ENCODE data around the gene KIR3DL1.
"Not testable (repeated sequence)": the region's sequence is repeated elsewhere in the genome, so short reads cannot be mapped to it uniquely, and the experiment has no call there.

The KIR3DL1 gene

GRCh38 chr19:54816251-54816650 lies at the start of gene KIR3DL1:
Gene KIR3DL1, plus strand, starts transcription at chr19:54816468.
- not testable (repeated sequence) for DNase-seq

- not testable (repeated sequence) for DNase-seq
Observed at GRCh38 chr19:54769646-54770045, 46.6 kb upstream of the KIR3DL1 start, which contains the start of gene KIR2DL1. Gene KIR2DL1, plus strand, starts transcription at chr19:54769793. Its CDS starts 58 bp downstream, at chr19:54769851.

GRCh38 chr19:54770511-54770910 lies 45.8 kb upstream of the KIR3DL1 start:
- DNase-seq: not testable (repeated sequence)

- not testable (repeated sequence) for DNase-seq
Observed at GRCh38 chr19:54771018-54771960, 45.0 kb upstream of the KIR3DL1 start.

- DNase-seq: not testable (repeated sequence)
Observed at GRCh38 chr19:54772666-54773065, 43.6 kb upstream of the KIR3DL1 start.

- not testable (repeated sequence) for DNase-seq
Observed at GRCh38 chr19:54775095-54775815, 41.0 kb upstream of the KIR3DL1 start.

GRCh38 chr19:54775830-54776229 lies 40.4 kb upstream of the KIR3DL1 start:
- DNase-seq: not testable (repeated sequence)

GRCh38 chr19:54777851-54778250 lies 38.4 kb upstream of the KIR3DL1 start:
- DNase-seq: not testable (repeated sequence)

- DNase-seq: not testable (repeated sequence)
Observed at GRCh38 chr19:54778896-54779295, 37.4 kb upstream of the KIR3DL1 start.

GRCh38 chr19:54782916-54783315 lies 33.4 kb upstream of the KIR3DL1 start:
- DNase-seq: not testable (repeated sequence)

- DNase-seq: not testable (repeated sequence)
Observed at GRCh38 chr19:54786091-54786723, 30.1 kb upstream of the KIR3DL1 start.

GRCh38 chr19:54788154-54788553 lies 28.1 kb upstream of the KIR3DL1 start:
- DNase-seq: not testable (repeated sequence)

GRCh38 chr19:54790711-54791110 lies 25.6 kb upstream of the KIR3DL1 start:
- DNase-seq: no peak

GRCh38 chr19:54791476-54791875 lies 24.8 kb upstream of the KIR3DL1 start:
- no peak for DNase-seq

GRCh38 chr19:54792814-54793213 lies 23.5 kb upstream of the KIR3DL1 start:
- DNase-seq: no peak

- no peak for DNase-seq
Observed at GRCh38 chr19:54795758-54796157, 20.5 kb upstream of the KIR3DL1 start.

- no peak for DNase-seq
Observed at GRCh38 chr19:54803410-54803809, 12.9 kb upstream of the KIR3DL1 start, which contains the start of gene KIR2DL4. Gene KIR2DL4, plus strand, starts transcription at chr19:54803610. Its CDS starts 42 bp downstream, at chr19:54803652.

- no peak for DNase-seq
Observed at GRCh38 chr19:54804101-54804500, 12.2 kb upstream of the KIR3DL1 start.

- DNase-seq: no peak
Observed at GRCh38 chr19:54804571-54804970, 11.7 kb upstream of the KIR3DL1 start.

GRCh38 chr19:54805665-54806515 lies 10.4 kb upstream of the KIR3DL1 start:
- no peak for DNase-seq

- DNase-seq: no peak
Observed at GRCh38 chr19:54806516-54806838, 9.8 kb upstream of the KIR3DL1 start.

GRCh38 chr19:54814571-54814970 lies 1.7 kb upstream of the KIR3DL1 start:
- not testable (repeated sequence) for DNase-seq

All from CD4-positive, alpha-beta T cell treated with Interleukin-17A for 4 hours (primary cell).